ENCODE results near the gene CUL9. TPM values are rescaled to one million over a fixed set of nuclear protein-coding genes. Genes with fewer than 3 reads are reported as not detected.
A peak's percentile ranks its signal among the peaks of the same experiment; 100 is the strongest.

CUL9 gene
- total RNA-seq, 2 experiments from 2014 or later: 32.9 to 37.0 TPM

DNA sequence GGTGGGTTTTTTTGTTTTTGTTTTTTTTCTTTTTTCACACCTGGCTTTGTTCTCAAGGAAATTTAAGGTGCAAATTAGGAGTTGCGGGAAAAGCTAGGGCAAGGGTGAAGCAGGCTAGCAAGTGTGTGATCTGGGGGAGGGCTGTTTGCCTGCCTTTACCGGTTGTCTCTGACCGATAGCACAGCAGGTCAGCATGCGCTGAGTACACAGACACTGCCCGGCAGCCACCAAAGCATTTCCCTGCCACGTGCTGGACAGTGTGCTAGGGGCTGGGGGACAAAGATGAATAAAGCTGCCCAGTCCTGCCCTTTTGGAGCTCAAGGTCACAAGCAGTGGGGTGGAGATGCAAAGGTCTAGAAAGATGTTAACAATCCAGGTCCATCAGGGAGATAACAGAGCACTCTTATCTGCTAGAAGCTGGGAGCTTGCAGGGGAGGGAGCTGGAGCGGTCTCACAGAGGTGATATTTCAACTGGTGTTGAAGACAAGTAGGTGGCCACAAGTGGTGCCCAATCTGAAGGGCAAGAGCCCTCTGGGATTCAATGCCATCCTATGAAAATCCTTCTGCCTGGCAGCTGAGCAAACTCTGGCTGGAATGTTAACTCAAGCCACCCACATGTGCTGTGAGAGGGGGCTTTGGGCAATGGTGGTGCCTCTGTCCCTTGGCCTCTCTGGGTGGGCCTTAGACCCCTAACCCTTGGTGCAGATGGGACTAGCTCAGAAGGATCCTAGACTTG lies 85.8 kb downstream of the CUL9 start:
- Histone ChIP-seq H3K4me3 (ENCODE audit: low read depth, low read length, poor library complexity, severe bottlenecking) (no peak overlapping the region), H3K79me2 (ENCODE audit: insufficient read depth, low read depth, low read length) (no peaks in the 10 kb centered on the region), H3K36me3 (ENCODE audit: insufficient read depth, low read length) (no peaks in the 10 kb centered on the region), H4K20me1 (ENCODE audit: insufficient read depth, low read length) (no peaks in the 10 kb centered on the region), H3K4me1 (ENCODE audit: insufficient read depth, low read length, poor library complexity, severe bottlenecking) (peaks cover 32% of the 10 kb centered on the region), H3K9me2 (ENCODE audit: insufficient read depth, low read length) (no peaks in the 10 kb centered on the region), H3K4me2 (ENCODE audit: low read length) (no peak overlapping the region), H3K9me3 (ENCODE audit: low read length) (no peaks in the 10 kb centered on the region), H2AFZ (ENCODE audit: low read length) (no peak overlapping the region), H3K27ac (ENCODE audit: low read depth, low read length, poor library complexity, severe bottlenecking) (no peak overlapping the region)
- intact Hi-C loops (cut with micrococcal nuclease; ENCODE audit: unreplicated experiment): no loop called here
- CTCF ChIA-PET (ENCODE audit: unreplicated experiment): no interaction called here
- POLR2A ChIA-PET: interaction anchor here (0.6 to 1.3 kb wide), 2 partner anchors 55 to 130 kb away, joined by 4 to 8 read pairs; no protein-coding TSS in a partner anchor
- no TSS peak for BruUV-seq (replicated peaks)
- TF ChIP-seq EZH2phosphoT487 (IDR thresholded peaks at IDR 0.05; ENCODE audit: borderline replicate concordance, low read depth, low read length): no peak
- TF ChIP-seq, protein P1, sequence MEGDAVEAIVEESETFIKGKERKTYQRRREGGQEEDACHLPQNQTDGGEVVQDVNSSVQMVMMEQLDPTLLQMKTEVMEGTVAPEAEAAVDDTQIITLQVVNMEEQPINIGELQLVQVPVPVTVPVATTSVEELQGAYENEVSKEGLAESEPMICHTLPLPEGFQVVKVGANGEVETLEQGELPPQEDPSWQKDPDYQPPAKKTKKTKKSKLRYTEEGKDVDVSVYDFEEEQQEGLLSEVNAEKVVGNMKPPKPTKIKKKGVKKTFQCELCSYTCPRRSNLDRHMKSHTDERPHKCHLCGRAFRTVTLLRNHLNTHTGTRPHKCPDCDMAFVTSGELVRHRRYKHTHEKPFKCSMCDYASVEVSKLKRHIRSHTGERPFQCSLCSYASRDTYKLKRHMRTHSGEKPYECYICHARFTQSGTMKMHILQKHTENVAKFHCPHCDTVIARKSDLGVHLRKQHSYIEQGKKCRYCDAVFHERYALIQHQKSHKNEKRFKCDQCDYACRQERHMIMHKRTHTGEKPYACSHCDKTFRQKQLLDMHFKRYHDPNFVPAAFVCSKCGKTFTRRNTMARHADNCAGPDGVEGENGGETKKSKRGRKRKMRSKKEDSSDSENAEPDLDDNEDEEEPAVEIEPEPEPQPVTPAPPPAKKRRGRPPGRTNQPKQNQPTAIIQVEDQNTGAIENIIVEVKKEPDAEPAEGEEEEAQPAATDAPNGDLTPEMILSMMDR (conservative IDR thresholded peaks at IDR 0.05; ENCODE audit: low read length): no peak
- DNase-seq (ENCODE audit: low spot score): no peak

DNA sequence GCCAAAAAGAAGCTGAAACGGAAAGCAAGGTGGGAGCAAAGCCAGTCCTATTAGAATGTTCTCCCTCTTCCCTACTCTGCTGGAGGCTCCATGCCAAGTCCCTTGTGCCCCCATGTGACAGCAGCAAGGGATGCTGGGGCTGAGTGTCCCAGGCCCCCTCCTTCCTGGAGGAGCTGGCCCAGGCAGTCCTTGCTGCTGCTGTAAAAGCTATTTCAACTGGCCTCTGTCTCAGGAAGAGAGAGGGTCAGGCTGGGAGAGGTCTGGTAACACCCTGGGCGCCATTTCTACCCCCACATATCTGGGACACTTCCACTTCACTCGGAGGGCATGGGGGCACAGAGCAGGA lies 86.3 kb downstream of the CUL9 start:
- Histone ChIP-seq H3K4me2 (ENCODE audit: low read length) (no peak overlapping the region), H3K4me3 (ENCODE audit: low read depth, low read length, poor library complexity, severe bottlenecking) (no peak overlapping the region), H3K79me2 (ENCODE audit: insufficient read depth, low read depth, low read length) (no peaks in the 10 kb centered on the region), H3K4me1 (ENCODE audit: insufficient read depth, low read length, poor library complexity, severe bottlenecking) (peaks cover 32% of the 10 kb centered on the region), H3K9me2 (ENCODE audit: insufficient read depth, low read length) (no peaks in the 10 kb centered on the region), H2AFZ (ENCODE audit: low read length) (no peak overlapping the region), H3K27ac (ENCODE audit: low read depth, low read length, poor library complexity, severe bottlenecking) (no peak overlapping the region), H3K36me3 (ENCODE audit: insufficient read depth, low read length) (no peaks in the 10 kb centered on the region), H3K9me3 (ENCODE audit: low read length) (no peaks in the 10 kb centered on the region), H4K20me1 (ENCODE audit: insufficient read depth, low read length) (no peaks in the 10 kb centered on the region)
- POLR2A ChIA-PET: interaction anchor here (0.6 to 1.3 kb wide), 2 partner anchors 54 to 130 kb away, joined by 4 to 8 read pairs; no protein-coding TSS in a partner anchor
- BruUV-seq (replicated peaks): no TSS peak
- intact Hi-C loops (cut with micrococcal nuclease; ENCODE audit: unreplicated experiment): no loop called here
- DNase-seq (ENCODE audit: low spot score): no peak
- TF ChIP-seq, protein P1 (conservative IDR thresholded peaks at IDR 0.05; ENCODE audit: low read length): no peak
- TF ChIP-seq EZH2phosphoT487 (IDR thresholded peaks at IDR 0.05; ENCODE audit: borderline replicate concordance, low read depth, low read length): no peak
- CTCF ChIA-PET (ENCODE audit: unreplicated experiment): no interaction called here

DNA sequence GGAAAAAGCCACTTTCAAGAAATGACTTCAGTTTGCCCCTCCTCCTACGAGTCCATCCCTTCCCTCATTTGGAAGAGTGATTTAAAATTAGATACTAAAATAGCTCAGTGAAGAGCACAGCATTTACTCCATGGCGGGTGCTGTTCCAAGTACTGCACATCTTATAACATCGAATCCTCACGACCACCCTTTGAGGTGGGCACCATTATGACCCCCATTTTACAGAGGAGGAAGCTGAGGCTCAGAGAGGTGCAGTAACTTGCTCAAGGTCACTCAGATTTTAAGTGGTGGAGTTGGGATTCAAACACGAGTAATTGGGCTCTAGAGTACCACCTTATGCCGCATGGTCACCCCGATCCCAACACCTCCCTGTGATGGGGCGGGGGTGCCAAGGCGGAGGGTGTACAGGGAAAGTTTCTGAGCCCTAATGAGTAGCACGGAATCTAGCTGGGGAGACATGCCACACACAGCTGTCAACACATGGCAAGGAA lies 86.8 kb downstream of the CUL9 start:
- Histone ChIP-seq H3K9me3 (ENCODE audit: low read length) (no peaks in the 10 kb centered on the region), H3K4me1 (ENCODE audit: insufficient read depth, low read length, poor library complexity, severe bottlenecking) (peaks cover 32% of the 10 kb centered on the region), H2AFZ (ENCODE audit: low read length) (no peak overlapping the region), H4K20me1 (ENCODE audit: insufficient read depth, low read length) (no peaks in the 10 kb centered on the region), H3K4me2 (ENCODE audit: low read length) (peak overlapping the region; percentile 44; the same call in 1 of the 2 replicates), H3K36me3 (ENCODE audit: insufficient read depth, low read length) (no peaks in the 10 kb centered on the region), H3K79me2 (ENCODE audit: insufficient read depth, low read depth, low read length) (no peaks in the 10 kb centered on the region), H3K4me3 (ENCODE audit: low read depth, low read length, poor library complexity, severe bottlenecking) (no peak overlapping the region), H3K27ac (ENCODE audit: low read depth, low read length, poor library complexity, severe bottlenecking) (no peak overlapping the region), H3K9me2 (ENCODE audit: insufficient read depth, low read length) (no peaks in the 10 kb centered on the region)
- DNase-seq (ENCODE audit: low spot score): no peak
- TF ChIP-seq, protein P1 (conservative IDR thresholded peaks at IDR 0.05; ENCODE audit: low read length): no peak
- no peak for TF ChIP-seq EZH2phosphoT487 (IDR thresholded peaks at IDR 0.05; ENCODE audit: borderline replicate concordance, low read depth, low read length)
- ChIA-PET POLR2A (interaction anchor here (0.6 to 1.3 kb wide), 2 partner anchors 54 to 129 kb away, joined by 4 to 8 read pairs; no protein-coding TSS in a partner anchor), CTCF (ENCODE audit: unreplicated experiment) (no interaction called here)
- intact Hi-C loops (cut with micrococcal nuclease; ENCODE audit: unreplicated experiment): no loop called here
- no TSS peak for BruUV-seq (replicated peaks)
